GM21576 (cell line): ENCODE results near the gene UBL4A.

Source experiments
- ATAC-seq: cut with Tn5 transposase; IDR thresholded peaks from one replicate; pipeline ENCODE4 v1.9.1; 2021; ENCODE audit warnings: mild to moderate bottlenecking, moderate library complexity; ENCODE audit not compliant: unreplicated experiment

UBL4A gene

GRCh38 chrX:154484255-154485149 lies 1.9 kb downstream of the UBL4A start:
- no peak for ATAC-seq

- no peak for ATAC-seq
These were observed 3.1 kb downstream of the UBL4A start for GRCh38 chrX:154483325-154483724.

GRCh38 chrX:154482786-154483185 lies 3.6 kb downstream of the UBL4A start:
- ATAC-seq: no peak

- no peak for ATAC-seq
These were observed 4.4 kb downstream of the UBL4A start for GRCh38 chrX:154481911-154482601.

GRCh38 chrX:154481195-154481594 lies 5.2 kb downstream of the UBL4A start:
- no peak for ATAC-seq

GRCh38 chrX:154478728-154479622 lies 7.4 kb downstream of the UBL4A start, which contains the start of gene LAGE3:
TSS of gene LAGE3 (minus strand) at chrX:154479281. CDS start at chrX:154478915, 366 bp downstream.
- peak; percentile 84 for ATAC-seq

- no peak for ATAC-seq
These were observed 8.4 kb downstream of the UBL4A start for GRCh38 chrX:154477891-154478477.

GRCh38 chrX:154476821-154477220 lies 9.6 kb downstream of the UBL4A start:
- ATAC-seq: no peak

- no peak for ATAC-seq
These were observed 12.7 kb downstream of the UBL4A start for GRCh38 chrX:154473683-154474082.

GRCh38 chrX:154472685-154473632 lies 13.5 kb downstream of the UBL4A start:
- ATAC-seq: no peak

- no peak for ATAC-seq
These were observed 14.4 kb downstream of the UBL4A start for GRCh38 chrX:154471839-154472684.

GRCh38 chrX:154470914-154471568 lies 15.4 kb downstream of the UBL4A start:
- ATAC-seq: no peak

GRCh38 chrX:154470434-154470833 lies 16.0 kb downstream of the UBL4A start:
- ATAC-seq: no peak

- no peak for ATAC-seq
These were observed 16.5 kb downstream of the UBL4A start for GRCh38 chrX:154469880-154470279.

GRCh38 chrX:154469114-154469513 lies 17.3 kb downstream of the UBL4A start:
- ATAC-seq: no peak

- no peak for ATAC-seq
These were observed 18.2 kb downstream of the UBL4A start for GRCh38 chrX:154468217-154468616.

- no peak for ATAC-seq
These were observed 18.9 kb downstream of the UBL4A start for GRCh38 chrX:154467556-154467955.

- ATAC-seq: no peak
These were observed 19.5 kb downstream of the UBL4A start for GRCh38 chrX:154466907-154467306.
